HFFc6 (cell line): ENCODE data around the gene KCNIP3. TPM values are rescaled to one million over a fixed set of nuclear protein-coding genes. Genes with fewer than 3 reads are reported as not detected.

ENCODE experiments used
- DNase-seq: peaks from one replicate; pipeline ENCODE4 v3.0.0-alpha.2; 2018
- H3K27ac Mint-ChIP-seq: 2 replicates; pipeline ENCODE4 v1.8.0; 2020; ENCODE audit warnings: mild to moderate bottlenecking, mixed read lengths
- H3K27me3 Mint-ChIP-seq: 2 replicates; pipeline ENCODE4 v1.8.0; 2021; ENCODE audit warnings: mild to moderate bottlenecking, moderate library complexity, mixed read lengths; ENCODE audit not compliant: insufficient read depth
- H3K36me3 Mint-ChIP-seq: 2 replicates; pipeline ENCODE4 v1.8.0; 2021; ENCODE audit warnings: low read depth, mixed read lengths
- H3K4me1 Mint-ChIP-seq: 2 replicates; pipeline ENCODE4 v1.8.0; 2020; ENCODE audit warnings: low read depth, mixed read lengths
- H3K4me3 Mint-ChIP-seq: 2 replicates; pipeline ENCODE4 v1.8.0; 2020; ENCODE audit warnings: mild to moderate bottlenecking, moderate library complexity, mixed read lengths
- H3K9me3 Mint-ChIP-seq: 2 replicates; pipeline ENCODE4 v1.8.0; 2020; ENCODE audit warnings: mild to moderate bottlenecking, mixed read lengths
- CTCF ChIP-seq: fragments of 200-600 bp; sonication (generic); IDR thresholded peaks from 2 replicates; pipeline ENCODE4 v1.5.0; 2021; ENCODE audit warnings: antibody characterized with exemption, mild to moderate bottlenecking
- total RNA-seq, 6 experiments: library from RNA; stranded (reverse); fragmentation: NEBNext Ultra II Directional; extraction: Animal tissue kit (Norgen Biotek cat#: 25700); gene quantifications; 2 replicates in 1 of 6; 3 replicates in 5 of 6; pipeline ENCODE4 v1.2.3, GENCODE V29; 2021

The KCNIP3 gene
- total RNA-seq, 6 experiments from 2014 or later, result 0.56 to 2.4 (median 0.67) TPM

GRCh38 chr2:95346738-95347671, 49.9 kb downstream of the KCNIP3 start:
- peaks cover 7% of the 10 kb centered on the region for H3K27me3 Mint-ChIP-seq
- H3K9me3 Mint-ChIP-seq, result no peaks in the 10 kb centered on the region
- TF ChIP-seq CTCF, result peak; percentile 18; the same call in 1 of the 2 replicates
- no peak overlapping the region for H3K27ac Mint-ChIP-seq
- no peaks in the 10 kb centered on the region for H3K36me3 Mint-ChIP-seq
- H3K4me1 Mint-ChIP-seq, result no peaks in the 10 kb centered on the region
- no peak for DNase-seq
- peak overlapping the region; percentile 54; the same call in 1 of the 2 replicates for H3K4me3 Mint-ChIP-seq

- no peak overlapping the region for H3K4me3 Mint-ChIP-seq
- H3K4me1 Mint-ChIP-seq, result no peaks in the 10 kb centered on the region
- peaks cover 7% of the 10 kb centered on the region for H3K27me3 Mint-ChIP-seq
Observed at GRCh38 chr2:95347681-95348608, 50.8 kb downstream of the KCNIP3 start.

GRCh38 chr2:95348609-95349567, 51.7 kb downstream of the KCNIP3 start:
- no peak for DNase-seq

More at GRCh38 chr2:95347681-95348608, 50.8 kb downstream of the KCNIP3 start:
- DNase-seq, result no peak
- no peak for TF ChIP-seq CTCF
- H3K9me3 Mint-ChIP-seq, result no peaks in the 10 kb centered on the region
- H3K27ac Mint-ChIP-seq, result no peak overlapping the region
- no peaks in the 10 kb centered on the region for H3K36me3 Mint-ChIP-seq

DNA sequence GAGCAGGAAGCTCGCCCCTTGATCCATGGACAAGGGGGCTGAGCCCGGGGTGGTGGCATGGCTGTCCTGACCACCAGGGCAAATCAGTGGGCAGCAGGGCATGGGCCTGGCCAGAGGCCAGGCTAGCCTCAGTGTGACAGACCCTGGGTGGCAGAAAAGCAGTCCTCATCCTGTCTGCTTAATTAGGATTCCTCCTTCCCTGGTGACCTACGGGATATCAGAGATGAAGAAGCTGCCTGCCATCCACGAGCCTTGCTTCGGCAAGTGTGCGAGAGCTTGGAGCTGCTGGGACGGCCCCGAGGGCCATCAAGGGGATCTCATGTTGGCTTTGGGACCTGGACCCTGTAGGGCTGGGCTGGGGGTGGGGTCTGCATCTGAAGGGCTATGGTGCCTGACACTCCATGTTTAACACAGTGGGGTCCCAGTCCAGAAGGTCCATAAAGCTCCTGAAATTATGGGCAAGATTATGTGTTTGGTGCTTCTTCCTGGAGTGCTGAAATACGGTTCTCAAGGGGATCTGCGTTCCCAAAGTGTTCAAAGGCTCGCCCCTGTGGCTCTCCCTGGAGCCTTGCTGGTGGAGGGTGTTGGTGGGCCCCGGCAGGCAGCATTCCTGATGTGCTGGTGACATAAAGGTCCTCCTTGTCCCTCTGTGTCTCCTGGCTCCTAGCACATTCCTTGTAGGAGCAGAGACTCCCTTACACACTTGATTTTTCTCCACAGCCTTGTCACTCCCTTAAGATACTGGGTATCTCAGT, 52.6 kb downstream of the KCNIP3 start:
- Mint-ChIP-seq H3K27ac (no peak overlapping the region), H3K4me3 (no peak overlapping the region), H3K9me3 (no peaks in the 10 kb centered on the region), H3K36me3 (no peaks in the 10 kb centered on the region), H3K27me3 (peaks cover 12% of the 10 kb centered on the region), H3K4me1 (no peaks in the 10 kb centered on the region)
- DNase-seq, result no peak
- no peak for TF ChIP-seq CTCF

More at GRCh38 chr2:95348609-95349567, 51.7 kb downstream of the KCNIP3 start:
- no peaks in the 10 kb centered on the region for H3K9me3 Mint-ChIP-seq
- H3K27ac Mint-ChIP-seq, result no peak overlapping the region
- no peaks in the 10 kb centered on the region for H3K4me1 Mint-ChIP-seq
- TF ChIP-seq CTCF, result no peak
- peaks cover 11% of the 10 kb centered on the region for H3K27me3 Mint-ChIP-seq
- no peaks in the 10 kb centered on the region for H3K36me3 Mint-ChIP-seq
- H3K4me3 Mint-ChIP-seq, result no peak overlapping the region
